HG02763 (cell line): Measurements from ENCODE around the gene GKAP1.
"Not testable (repeated sequence)": the region's sequence is repeated elsewhere in the genome, so short reads cannot be mapped to it uniquely, and the experiment has no call there.

Experiments used
- ATAC-seq: cut with Tn5 transposase; IDR thresholded peaks from one replicate; pipeline ENCODE4 v1.9.1; 2021; ENCODE audit warnings: mild to moderate bottlenecking, moderate library complexity; ENCODE audit not compliant: unreplicated experiment

The GKAP1 gene

DNA sequence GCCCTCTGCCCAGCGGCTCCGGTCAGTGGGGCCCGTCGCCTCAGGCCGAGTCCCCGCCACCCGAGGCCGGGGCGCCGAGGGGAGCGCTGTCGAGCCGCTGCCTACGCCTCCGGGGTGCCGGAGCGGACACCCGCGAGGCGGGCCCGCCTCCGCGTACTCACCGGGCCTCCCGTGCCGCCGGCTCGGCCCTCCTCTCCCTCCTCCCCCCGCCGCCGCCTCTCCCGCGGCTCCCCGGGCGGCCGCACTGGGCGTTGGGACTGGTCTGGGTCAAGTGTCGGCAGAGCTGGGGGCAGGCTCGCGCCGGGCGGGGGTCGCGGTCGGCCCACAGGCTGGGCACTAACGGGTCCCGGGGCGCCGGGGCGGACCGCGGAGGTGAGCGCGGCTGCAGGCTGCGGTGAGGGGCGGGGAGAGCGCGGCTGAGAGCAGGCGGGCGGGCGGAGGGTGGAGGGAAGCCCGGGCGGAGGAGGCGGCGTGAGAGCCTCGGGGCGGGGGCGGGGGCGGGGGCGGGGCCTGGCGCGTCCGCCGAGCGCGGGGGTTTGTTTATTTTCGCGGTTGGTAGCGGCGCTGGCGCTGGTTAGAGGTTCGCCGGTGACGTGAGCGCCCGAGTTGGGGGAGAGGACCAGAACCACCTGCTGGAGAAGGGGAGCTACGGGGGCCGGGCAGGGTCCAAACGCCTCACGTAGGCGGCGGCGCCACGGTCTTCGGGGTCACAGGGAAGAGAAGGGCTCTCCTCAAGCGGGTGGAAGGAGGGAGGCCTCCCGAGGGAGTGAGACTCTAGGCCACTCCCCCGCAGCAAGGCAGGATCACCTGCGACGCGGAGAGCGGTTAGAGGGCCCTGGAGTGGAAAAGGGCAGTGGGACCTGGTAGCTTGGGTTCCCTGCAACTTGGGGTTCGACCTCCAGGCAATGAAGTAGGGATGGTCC, at the start of gene GKAP1:
Gene GKAP1 (minus strand): TSS at position 414 of the 923 bp plus-strand sequence. CDS start 11,252 bp downstream, outside the sequence.
- ATAC-seq, result peak; percentile 83

DNA sequence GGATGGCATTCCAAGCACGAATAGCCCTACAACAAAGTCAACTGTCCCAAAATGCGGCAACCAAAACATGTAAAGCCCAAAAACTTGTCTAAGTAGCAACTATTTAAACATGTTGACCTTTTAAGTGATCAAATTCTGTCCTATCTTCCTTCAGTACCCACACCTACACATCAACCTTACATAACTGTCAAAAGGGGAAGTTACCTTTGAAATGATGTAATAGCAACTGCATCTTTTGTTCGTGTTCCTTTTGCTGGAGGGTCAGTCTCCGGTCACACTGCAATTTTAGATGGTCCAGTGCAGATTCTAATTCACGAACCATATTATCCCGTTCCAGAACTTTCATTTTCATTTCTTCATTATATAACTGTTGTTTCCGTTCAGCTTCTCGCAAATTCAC, 32.3 kb upstream of the GKAP1 start:
- not testable (repeated sequence) for ATAC-seq

DNA sequence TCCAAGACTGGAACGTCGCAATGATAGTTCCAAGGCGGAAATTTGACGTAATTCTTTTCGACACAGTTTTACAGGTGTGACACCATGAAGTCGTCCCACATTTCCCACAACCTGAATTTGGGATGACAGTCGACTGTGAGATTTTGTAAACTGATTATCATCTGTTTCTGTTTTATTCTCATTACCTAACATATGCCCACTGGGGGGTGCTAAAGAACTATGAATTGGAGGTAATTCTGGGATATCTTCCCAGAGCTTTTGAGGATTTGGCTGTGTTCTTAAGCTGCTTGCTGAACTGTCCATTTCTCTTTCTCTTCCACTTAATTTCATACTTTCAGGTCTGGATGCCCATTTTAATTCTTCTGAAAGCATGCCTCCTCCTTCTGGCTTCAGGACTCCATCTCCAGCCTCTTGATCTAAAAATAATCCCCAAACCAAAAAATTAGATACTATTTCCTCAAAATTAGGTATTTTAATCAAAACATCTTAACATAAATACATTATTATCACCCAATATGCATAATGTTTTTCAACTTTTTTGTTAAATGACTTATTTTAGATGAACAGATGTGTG, 19.6 kb upstream of the GKAP1 start:
- ATAC-seq, result not testable (repeated sequence)

DNA sequence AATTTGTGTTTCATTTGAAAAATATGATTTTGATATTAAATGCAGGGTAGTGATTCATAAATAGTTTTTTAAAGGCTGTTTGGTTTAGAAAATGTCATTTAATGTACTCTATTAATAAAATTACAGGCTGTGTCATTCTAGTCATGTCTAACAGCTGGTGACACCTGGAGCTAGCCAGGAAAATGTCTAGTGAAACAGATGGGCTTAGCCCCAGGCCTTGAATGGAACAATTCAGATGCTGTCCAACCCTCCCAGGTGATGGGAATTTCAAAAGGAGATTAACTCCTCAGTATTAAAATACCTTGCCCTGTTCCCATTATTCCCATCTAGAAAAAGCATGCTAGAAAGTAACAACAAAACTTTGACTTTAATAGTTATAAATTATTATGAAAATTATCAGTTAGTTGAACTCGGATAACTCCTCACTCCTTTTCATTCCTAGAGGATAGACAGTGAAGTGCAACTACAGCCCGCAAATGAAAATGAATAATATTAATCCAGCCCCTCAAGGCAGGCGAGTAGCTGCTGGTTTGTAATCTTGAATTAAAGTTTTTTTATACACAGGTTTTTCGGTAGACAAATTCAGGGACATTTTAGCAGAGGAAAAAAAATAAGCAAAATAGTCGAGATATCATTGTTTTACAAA, 13.0 kb upstream of the GKAP1 start:
- ATAC-seq, result not testable (repeated sequence)

DNA sequence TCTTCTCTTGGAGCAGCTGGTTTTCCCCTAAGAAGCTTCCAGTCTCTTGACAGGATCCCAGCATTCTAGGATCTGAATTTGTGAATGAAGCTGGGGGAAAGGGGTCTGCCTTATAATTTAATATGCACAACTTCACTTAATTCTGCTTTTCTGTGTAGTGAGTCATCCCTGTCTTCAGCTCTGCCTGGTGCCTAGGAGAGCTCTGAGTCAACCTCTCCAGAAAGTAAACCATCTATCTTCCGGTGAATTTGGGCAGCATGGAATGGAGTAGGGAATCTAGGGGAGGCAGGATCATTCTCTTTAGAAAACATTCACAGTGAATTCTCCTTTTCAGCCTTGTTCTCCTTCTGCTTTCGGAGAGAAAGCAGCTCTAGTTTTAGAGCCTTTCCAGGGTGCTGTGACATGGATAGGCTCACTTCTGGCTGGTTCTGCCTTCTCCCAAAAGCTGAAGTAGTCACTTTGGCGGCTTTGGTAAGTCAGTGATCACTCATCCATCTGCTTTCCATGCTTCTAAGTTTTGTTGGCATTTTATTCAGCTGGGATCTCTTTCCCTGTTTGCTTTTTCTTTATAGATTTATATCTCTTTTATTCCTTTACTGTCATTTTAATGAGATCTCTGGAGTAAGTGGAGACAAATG, 7.5 kb upstream of the GKAP1 start:
- not testable (repeated sequence) for ATAC-seq

DNA sequence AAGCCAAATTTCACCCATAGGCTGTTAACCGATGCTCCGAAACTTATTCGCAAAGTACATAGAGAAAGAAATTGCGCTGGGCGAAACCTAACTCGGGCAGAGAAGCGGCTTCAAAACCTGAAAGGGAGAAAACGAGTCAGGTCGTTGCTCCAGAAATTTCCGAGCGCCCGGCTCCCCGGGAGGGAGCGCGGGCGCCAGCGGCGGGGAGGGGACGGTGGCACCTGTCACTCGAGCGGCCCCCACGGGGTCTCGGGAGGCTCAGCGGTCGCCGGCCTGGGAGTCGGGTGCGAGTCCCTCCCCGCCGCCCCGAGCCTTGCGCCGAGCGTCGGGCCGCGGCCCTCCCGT, 586 bp downstream of the GKAP1 start:
- ATAC-seq, result not testable (repeated sequence)

DNA sequence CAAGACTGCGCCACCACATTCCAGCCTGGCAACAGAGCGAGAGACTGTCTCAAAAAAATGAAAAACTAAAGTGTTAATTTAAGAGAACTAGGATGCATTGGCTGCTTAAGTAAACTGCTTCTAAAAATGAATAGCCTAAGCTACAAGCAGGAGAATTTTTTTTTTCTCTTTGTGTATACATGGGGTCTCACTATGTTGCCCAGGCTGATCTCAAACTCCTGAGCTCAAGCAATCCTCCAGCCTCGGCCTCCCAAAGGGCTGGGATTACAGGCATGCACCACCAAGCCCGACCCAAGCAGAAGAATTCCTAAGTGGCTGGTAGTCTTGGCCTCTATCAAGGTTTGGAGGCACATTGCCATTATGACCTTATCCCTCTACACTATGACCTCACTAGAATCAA, 2.4 kb downstream of the GKAP1 start:
- not testable (repeated sequence) for ATAC-seq

DNA sequence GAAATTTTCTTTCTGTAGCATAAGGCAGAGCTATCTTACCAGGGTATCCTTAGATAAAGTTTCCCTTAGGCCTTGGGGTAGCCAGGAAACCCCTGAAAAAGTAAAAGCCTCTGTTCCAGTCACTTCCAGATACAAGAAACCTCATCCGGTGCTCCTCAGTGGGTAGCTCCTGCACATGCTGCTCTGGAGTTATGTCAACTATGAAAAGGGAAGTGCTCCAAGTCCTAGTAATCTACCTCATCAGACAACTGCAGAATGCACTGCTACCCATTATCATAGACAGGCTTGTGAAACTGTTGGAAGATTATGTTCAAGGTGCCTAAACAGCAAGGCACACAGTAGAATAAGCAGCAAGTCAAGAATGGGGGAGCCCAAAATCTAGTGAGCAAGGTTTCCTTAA, 8.4 kb downstream of the GKAP1 start:
- not testable (repeated sequence) for ATAC-seq

DNA sequence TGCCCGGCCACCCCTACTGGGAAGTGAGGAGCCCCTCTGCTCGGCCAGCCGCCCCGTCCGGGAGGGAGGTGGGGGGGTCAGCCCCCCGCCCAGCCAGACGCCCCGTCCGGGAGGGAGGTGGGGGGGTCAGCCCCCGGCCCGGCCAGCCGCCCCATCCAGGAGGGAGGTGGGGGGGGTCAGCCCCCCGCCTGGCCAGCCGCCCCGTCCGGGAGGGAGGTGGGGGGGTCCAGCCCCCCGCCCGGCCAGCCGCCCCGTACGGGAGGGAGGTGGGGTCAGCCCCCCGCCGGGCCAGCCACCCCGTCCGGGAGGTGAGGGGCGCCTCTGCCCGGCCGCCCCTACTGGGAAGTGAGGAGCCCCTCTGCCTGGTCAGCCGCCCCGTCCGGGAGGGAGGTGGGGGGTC, 13.1 kb downstream of the GKAP1 start:
- not testable (repeated sequence) for ATAC-seq

DNA sequence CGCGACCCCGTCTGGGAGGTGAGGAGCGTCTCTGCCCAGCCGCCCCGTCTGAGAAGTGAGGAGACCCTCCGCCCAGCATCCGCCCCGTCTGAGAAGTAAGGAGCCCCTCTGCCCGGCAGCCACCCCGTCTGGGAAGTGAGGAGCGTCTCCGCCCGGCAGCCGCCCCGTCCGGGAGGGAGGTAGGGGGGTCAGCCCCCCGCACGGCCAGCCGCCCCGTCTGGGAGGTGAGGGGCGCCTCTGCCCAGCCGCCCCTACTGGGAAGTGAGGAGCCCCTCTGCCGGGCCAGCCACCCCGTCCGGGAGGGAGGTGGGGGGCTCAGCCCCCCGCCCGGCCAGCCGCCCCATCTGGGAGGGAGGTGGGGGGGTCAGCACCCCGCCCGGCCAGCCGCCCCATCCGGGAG, 13.6 kb downstream of the GKAP1 start:
- not testable (repeated sequence) for ATAC-seq

DNA sequence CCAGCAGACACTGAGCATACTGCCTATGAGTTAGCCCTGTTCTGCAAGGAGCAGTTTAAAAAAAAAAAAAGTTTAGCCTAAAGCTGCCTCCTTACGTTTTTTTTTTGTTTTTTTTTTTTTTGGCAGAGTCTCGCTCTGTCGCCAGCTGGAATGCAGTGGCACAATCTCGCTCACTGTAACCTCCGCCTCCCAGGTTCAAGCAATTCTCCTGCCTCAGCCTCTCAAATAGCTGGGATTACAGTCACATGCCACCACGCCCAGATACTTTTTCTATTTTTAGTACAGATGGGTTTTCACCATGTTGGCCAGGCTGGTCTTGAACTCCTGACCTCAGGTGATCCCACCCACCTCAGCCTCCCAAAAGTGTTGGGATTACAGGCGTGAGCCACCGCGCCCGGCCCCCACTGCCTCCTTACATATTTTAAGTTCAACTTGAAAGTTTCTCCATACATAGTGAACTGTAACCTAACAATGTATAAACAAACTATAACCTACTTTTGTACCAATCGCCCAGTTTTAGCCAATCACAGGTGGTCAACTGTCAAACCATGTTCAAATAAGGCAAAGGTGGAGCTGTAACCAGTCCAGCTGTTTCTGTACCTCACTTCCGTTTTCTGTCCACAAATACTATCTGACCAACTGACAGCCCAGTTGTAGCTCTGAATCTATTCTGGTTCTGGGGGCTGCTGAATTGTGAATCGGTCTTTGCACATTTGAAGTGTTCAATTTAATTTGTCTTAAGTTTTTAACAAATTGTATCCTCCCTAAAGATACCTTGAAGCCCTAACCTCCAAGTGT, 17.1 kb downstream of the GKAP1 start:
- no peak for ATAC-seq

DNA sequence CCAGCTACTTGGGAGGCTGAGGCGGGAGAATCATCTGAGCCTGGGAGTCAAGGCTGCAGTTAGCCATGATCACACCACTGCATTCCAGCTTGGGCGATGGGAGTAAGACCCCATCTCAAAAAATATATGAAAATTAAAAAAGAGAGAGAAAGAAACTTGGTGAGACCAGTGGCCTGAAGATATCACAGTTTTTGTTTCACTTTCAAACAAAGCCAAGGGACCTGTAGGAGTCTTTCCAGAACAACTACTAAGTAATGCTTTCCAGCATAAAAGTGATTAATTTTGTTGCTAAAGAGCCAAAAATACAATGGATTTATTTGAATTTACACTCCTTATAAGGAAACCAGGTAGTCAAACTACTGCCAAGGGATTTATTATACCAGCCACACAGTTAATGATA, 23.5 kb downstream of the GKAP1 start:
- no peak for ATAC-seq

DNA sequence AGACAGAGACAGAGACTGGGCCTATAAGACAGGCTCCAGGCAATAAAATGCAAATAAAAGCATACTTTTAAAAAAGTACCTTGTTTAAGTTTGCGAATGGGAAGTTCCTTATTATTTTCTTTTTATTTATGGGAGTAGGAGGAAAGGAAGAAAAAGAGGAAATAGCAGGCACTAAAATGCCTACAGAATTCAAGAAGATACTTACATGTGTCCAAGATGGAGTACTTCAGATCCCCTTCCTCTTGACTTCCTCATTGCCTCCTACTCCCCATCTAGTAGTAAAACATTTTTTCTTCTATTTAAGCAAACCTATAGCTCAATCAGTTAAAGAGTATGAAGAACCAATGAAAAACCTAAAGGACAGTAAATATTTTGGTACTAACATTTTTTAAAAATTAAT, 24.8 kb downstream of the GKAP1 start:
- ATAC-seq, result no peak

DNA sequence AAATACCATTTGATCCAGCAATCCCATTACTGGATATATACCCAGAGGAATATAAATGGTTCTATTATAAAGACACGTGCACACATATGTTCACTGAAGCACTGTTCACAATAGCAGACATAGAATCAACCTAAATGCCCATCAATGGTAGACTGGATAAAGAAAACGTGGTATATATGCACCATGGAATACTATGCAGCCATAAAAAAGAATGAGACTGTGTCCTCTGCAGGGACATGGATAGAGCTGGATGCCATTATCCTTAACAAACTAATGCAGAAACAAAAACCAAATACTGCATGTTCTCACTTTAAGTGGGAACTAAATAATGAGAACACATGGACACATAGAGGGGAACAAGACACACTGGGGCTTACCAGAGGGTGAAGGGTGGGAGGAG, 39.4 kb downstream of the GKAP1 start:
- no peak for ATAC-seq

DNA sequence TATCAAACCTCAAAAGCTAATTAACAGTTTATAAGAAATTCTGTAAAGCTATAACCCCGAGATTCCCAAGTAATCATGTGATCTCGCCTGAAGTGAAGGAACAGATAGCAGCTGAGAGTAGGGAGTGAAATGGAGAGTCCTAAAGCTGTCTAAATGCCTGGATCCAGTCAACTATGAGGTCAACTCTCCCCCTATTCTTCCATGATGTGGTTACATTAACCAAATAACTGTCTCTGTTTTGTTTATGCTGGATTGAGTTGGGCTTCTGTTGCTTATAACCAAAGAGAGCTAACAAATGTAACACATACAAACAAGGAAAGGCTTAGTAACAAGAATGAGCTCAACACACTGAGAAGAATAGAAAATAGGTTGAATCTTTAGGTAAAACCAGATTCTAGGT, 41.6 kb downstream of the GKAP1 start:
- ATAC-seq, result no peak

DNA sequence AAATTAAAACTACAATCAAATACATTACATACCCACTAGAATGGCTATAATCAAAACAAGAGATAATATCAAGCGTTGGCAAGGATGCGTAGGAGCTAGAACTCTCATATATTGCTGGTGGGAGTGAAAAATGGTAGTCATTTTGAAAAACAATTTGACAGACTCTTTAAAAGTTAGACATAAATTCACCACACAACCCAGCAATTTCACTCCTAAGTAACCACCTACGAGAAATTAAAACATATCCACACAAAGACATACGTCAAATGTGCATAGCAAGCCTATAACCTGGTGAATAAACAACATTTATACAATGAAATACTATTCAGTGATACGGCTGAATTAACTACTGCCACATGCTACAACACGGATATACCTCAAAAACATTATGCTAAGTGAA, 44.7 kb downstream of the GKAP1 start:
- no peak for ATAC-seq

DNA sequence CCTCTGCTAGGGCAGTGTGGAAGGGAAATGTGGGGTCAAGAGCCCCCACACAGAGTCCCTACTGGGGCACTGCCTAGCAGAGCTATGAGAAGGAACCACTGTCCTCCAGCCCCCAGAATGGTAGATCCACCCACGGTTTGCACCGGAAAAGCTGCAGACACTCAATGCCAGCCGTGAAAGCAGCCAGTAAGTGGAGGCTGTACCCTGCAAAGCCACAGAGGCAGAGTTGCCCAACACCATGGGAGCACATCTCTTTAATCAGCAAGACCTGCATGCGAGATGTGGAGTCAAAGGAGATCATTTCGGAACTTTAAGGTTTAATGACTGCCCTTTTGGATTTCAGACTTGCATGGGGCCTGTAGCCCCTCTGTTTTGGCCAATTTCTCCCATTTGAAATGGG, 52.2 kb downstream of the GKAP1 start:
- ATAC-seq, result no peak

DNA sequence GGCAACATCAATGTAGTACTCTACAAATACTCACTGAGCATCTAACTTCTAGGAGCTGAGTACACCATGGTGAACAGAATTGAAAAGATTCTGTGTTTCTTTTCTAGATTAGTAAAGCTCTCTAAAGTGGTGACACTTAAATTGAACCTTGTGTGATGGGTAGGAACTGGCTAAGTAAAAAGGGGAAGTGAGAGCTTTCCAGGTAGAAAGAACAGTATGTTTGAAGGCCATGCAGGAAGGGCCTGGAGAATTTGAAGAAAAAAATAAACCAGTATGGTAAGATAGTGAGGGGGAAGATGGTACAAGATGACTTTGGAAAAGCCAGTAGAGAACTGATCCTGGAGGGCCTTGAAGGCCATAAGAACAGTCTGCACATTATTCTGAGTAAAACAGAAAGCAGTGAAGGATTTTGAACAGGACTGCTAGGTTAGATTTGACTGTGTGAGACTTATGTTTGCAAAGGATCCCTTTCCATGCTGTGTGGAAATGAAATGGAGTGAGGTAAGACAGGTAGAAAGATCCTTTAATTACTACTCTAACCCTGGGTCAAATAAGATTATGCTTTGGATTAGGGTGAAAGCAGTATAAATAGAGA, 63.1 kb downstream of the GKAP1 start:
- ATAC-seq, result peak; percentile 75

DNA sequence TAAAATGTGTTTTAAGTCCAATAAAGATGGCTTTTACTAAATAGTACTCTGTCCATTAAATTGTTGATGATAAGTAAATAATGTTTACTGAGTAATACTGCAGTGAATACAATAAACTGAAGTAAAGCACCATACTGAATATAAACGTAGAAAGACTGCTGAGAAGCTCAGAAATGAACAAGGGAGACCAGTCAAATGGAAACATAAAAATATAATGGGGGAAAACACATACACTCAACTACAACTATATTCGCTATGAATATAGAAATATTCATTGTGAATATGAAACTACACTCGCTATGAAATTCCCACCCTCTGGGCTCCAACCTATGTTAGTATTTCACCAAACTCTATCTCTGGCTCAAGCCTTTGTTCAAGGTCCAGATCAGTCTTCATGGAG, 67.9 kb downstream of the GKAP1 start:
- no peak for ATAC-seq

DNA sequence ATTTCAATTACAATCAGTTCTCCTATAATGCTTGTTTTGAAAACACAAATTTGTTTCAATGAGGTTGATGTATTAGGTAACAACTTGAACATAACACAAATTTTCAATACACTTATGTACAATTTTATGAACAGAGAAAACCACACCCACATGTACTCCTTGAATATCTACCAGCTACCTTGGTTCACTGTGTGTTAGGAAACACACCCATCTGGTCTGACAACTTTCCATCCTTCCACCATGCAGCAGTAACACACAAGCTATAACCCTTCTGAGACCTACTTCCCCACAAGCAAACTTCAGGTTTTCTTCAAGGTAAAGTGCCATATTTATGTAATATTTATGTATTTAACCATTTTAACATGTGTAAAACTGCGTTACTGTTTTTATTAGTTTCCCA, 73.4 kb downstream of the GKAP1 start:
- no peak for ATAC-seq
